ENCODE data around the gene TNS1.

TNS1 gene

GRCh38 chr2:217979151-217979811 is 23.5 kb downstream of the TNS1 start:
- DNase-seq: peak; percentile 68

GRCh38 chr2:217978536-217979150 is 24.2 kb downstream of the TNS1 start:
- DNase-seq: peak; percentile 85

GRCh38 chr2:217977840-217978535 is 24.8 kb downstream of the TNS1 start:
- DNase-seq: no peak

GRCh38 chr2:217976301-217976700 is 26.5 kb downstream of the TNS1 start:
- DNase-seq: no peak

GRCh38 chr2:217975626-217976025 is 27.2 kb downstream of the TNS1 start:
- no peak for DNase-seq

GRCh38 chr2:217974389-217975005 is 28.3 kb downstream of the TNS1 start:
- no peak for DNase-seq

GRCh38 chr2:217973008-217973787 is 29.6 kb downstream of the TNS1 start:
- DNase-seq: no peak

- DNase-seq: peak; percentile 29
These were observed 30.3 kb downstream of the TNS1 start for GRCh38 chr2:217972490-217972889.

- peak; percentile 7 for DNase-seq
These were observed 30.8 kb downstream of the TNS1 start for GRCh38 chr2:217972037-217972436.

GRCh38 chr2:217971166-217971565 is 31.6 kb downstream of the TNS1 start:
- DNase-seq: peak; percentile 0

- DNase-seq: no peak
These were observed 32.6 kb downstream of the TNS1 start for GRCh38 chr2:217970206-217970605.

GRCh38 chr2:217969588-217969987 is 33.2 kb downstream of the TNS1 start:
- no peak for DNase-seq

- no peak for DNase-seq
These were observed 34.8 kb downstream of the TNS1 start for GRCh38 chr2:217968023-217968422.

- DNase-seq: no peak
These were observed 36.2 kb downstream of the TNS1 start for GRCh38 chr2:217966423-217967070.

GRCh38 chr2:217964275-217965161 is 38.3 kb downstream of the TNS1 start:
- DNase-seq: peak; percentile 18

- DNase-seq: peak; percentile 20
These were observed 42.4 kb downstream of the TNS1 start for GRCh38 chr2:217960351-217960750.

GRCh38 chr2:217959723-217960122 is 43.1 kb downstream of the TNS1 start:
- peak; percentile 58 for DNase-seq

- DNase-seq: no peak
These were observed 43.9 kb downstream of the TNS1 start for GRCh38 chr2:217958884-217959225.

- DNase-seq: peak; percentile 16
These were observed 44.5 kb downstream of the TNS1 start for GRCh38 chr2:217958206-217958883.

GRCh38 chr2:217956586-217957457 is 46.0 kb downstream of the TNS1 start:
- DNase-seq: peak; percentile 39
